ENCODE data around the gene TASOR2. TPM values are rescaled to one million over a fixed set of nuclear protein-coding genes. Genes with fewer than 3 reads are reported as not detected.
A peak's percentile ranks its signal among the peaks of the same experiment; 100 is the strongest.

Gene TASOR2
- total and polyA plus RNA-seq, 2 of the 4 experiments (the other 2 are of a cell fraction), result 19.4 to 53.6 TPM

DNA sequence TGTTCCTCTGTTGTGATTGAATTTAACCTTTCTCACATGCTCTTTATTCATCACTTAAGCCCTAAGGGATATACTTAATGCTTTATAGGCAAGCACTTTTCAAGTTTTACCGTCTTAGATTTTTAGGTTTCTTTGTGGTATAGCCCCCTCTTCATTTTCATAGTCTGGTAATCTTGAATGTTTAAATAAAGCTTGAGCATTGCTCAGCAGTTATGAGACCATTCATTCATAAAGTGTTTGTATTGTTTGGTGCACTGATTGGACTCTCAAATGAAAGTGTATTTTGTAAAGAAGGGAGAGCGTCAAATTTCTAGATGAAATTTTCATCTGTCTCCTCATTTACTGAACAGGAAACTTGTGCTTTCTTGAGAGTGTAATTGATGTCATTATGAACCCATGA, 25.2 kb downstream of the TASOR2 start:
- H2BK5ac ChIP-seq (ENCODE audit: low read depth, low read length, poor library complexity, severe bottlenecking), result no peak overlapping the region
- no peak overlapping the region for H3K9ac ChIP-seq (ENCODE audit: low read depth, low read length)
- no peak overlapping the region for H3K4me3 ChIP-seq (ENCODE audit: insufficient read depth, low read depth, low read length)
- no peak overlapping the region for H2BK20ac ChIP-seq (ENCODE audit: low read depth, low read length)
- H4K20me1 ChIP-seq (ENCODE audit: insufficient read depth, low read length), result peaks cover 8% of the 10 kb centered on the region; the same call in 1 of the 2 replicates
- in situ Hi-C loops (cut with MboI; ENCODE audit: low sequenced_read_pairs) (no loop called here), intact Hi-C loops (cut with micrococcal nuclease) (no loop called here), dilution Hi-C loops (cut with HindIII; ENCODE audit: low sequenced_read_pairs, unreplicated experiment) (no loop called here)
- ATAC-seq (ENCODE audit: low read depth) (no peak), DNase-seq (no peak)
- H4K91ac ChIP-seq (ENCODE audit: insufficient read depth, low read depth, low read length), result no peak overlapping the region
- no TSS peak for BruUV-seq (replicated peaks)
- no peak overlapping the region for H4K5ac ChIP-seq (ENCODE audit: low read depth, low read length)
- H3K27me3 ChIP-seq (ENCODE audit: control insufficient read depth, insufficient read depth, low read length), result no peaks in the 10 kb centered on the region
- H3K18ac ChIP-seq (ENCODE audit: low read depth, low read length), result no peak overlapping the region
- POLR2A ChIA-PET (ENCODE audit: unreplicated experiment), result no interaction called here
- H2BK15ac ChIP-seq (ENCODE audit: low read depth, low read length), result no peak overlapping the region
- no peak overlapping the region for H3K4ac ChIP-seq (ENCODE audit: low read depth, low read length)
- no peak overlapping the region for H2AK5ac ChIP-seq (ENCODE audit: low read depth, low read length)
- CTCF ChIA-PET, result interaction anchor here (0.6 to 1.5 kb wide), 2 partner anchors 80 to 299 kb away, joined by 3 read pairs; no protein-coding TSS in a partner anchor
- no peaks in the 10 kb centered on the region for H3K9me1 ChIP-seq (ENCODE audit: insufficient read depth, low read length)
- peaks cover 19 to 50% of the 10 kb centered on the region in 2 experiments for H3K79me1 ChIP-seq (ENCODE audit: low read depth in 1 of 2, low read length in 2 of 2)
- H3K14ac ChIP-seq (replicated peaks; ENCODE audit: low read depth, low read length), result no peak overlapping the region
- no peak overlapping the region for H2AFZ ChIP-seq (replicated peaks; ENCODE audit: low read length, poor library complexity)
- no peak overlapping the region; a peak in 1 of 4 replicates for H4K8ac ChIP-seq (ENCODE audit: low read depth in 2 of 2, low read length in 2 of 2)
- H3K9me3 ChIP-seq (ENCODE audit: control insufficient read depth, insufficient read depth, low read length), result no peaks in the 10 kb centered on the region
- no peaks in the 10 kb centered on the region for H3K36me3 ChIP-seq (ENCODE audit: control insufficient read depth, insufficient read depth, low read length)
- no peak for TF ChIP-seq SMC3 (IDR thresholded peaks at IDR 0.05; ENCODE audit: low read depth, low read length)
- TF ChIP-seq MXI1 (IDR thresholded peaks at IDR 0.05; ENCODE audit: borderline replicate concordance, low read depth, low read length), result no peak
- TF ChIP-seq MAZ (IDR thresholded peaks at IDR 0.05; ENCODE audit: borderline replicate concordance, low read depth, low read length), result no peak
- TF ChIP-seq, protein P1, sequence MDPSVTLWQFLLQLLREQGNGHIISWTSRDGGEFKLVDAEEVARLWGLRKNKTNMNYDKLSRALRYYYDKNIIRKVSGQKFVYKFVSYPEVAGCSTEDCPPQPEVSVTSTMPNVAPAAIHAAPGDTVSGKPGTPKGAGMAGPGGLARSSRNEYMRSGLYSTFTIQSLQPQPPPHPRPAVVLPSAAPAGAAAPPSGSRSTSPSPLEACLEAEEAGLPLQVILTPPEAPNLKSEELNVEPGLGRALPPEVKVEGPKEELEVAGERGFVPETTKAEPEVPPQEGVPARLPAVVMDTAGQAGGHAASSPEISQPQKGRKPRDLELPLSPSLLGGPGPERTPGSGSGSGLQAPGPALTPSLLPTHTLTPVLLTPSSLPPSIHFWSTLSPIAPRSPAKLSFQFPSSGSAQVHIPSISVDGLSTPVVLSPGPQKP (IDR thresholded peaks at IDR 0.05; ENCODE audit: borderline replicate concordance, low read depth, low read length), result no peak
- no peak for TF ChIP-seq CEBPB (IDR thresholded peaks at IDR 0.05; ENCODE audit: low read depth, low read length)
- no peak for TF ChIP-seq RAD21 (IDR thresholded peaks at IDR 0.05; ENCODE audit: low read length)
- TF ChIP-seq RFX5 (IDR thresholded peaks at IDR 0.05; ENCODE audit: low read depth, low read length), result no peak
- no peak for TF ChIP-seq NFE2L2 (IDR thresholded peaks at IDR 0.05; ENCODE audit: low read depth, low read length)
- no peak for TF ChIP-seq CTCF (conservative IDR thresholded peaks at IDR 0.05; ENCODE audit: low read depth, low read length)
- no peak for TF ChIP-seq POLR2A (IDR thresholded peaks at IDR 0.05; ENCODE audit: low read depth, low read length)
- no peak overlapping the region for H3K23ac ChIP-seq (ENCODE audit: low read depth, low read length)
- peak overlapping the region; percentile 68 for H3K4me2 ChIP-seq (ENCODE audit: low read depth, low read length)
- no CpG with 5 or more reads among the region's 2 CpGs for WGBS, 2 experiments (ENCODE audit: extremely low coverage in 2 of 2, insufficient read length in 1 of 2)
- H2AK9ac ChIP-seq (replicated peaks; ENCODE audit: low read depth, low read length, poor library complexity), result no peak overlapping the region
- no peak overlapping the region for H2BK120ac ChIP-seq (ENCODE audit: low read depth, low read length)
- H3K27ac ChIP-seq (ENCODE audit: insufficient read depth, low read length), result no peak overlapping the region
- H3K4me1 ChIP-seq (ENCODE audit: control insufficient read depth, insufficient read depth, low read length), result peaks cover 1% of the 10 kb centered on the region
- H3K56ac ChIP-seq (ENCODE audit: extremely low read depth, insufficient read depth, low read length), result no peak overlapping the region
